NCI-H1048 (cell line): ENCODE measurements around the gene HTR4.

Source experiments
- DNase-seq: peaks from one replicate; lab custom pipeline; 2025; lab: John Stamatoyannopoulos, UW

HTR4 gene

DNA sequence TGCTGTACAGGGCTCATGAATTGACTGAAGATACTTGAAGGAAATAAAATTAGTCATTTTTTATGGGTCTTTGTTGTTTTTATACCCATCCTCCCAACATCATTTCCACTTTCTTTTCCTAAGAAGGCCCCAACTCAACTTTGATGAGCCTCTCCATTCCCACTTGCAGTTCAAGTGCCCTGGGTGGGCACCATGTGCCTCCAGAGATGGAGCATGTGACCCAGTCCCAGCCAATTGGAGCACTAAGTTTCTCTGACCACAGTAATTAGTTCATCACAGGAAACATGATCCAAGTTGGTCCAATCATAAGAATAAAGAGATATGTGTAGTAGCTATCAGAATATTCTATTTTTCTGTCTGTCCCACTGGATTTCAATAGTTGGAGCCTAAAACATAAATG lies 46.9 kb downstream of the HTR4 start:
- DNase-seq: no peak

- no peak for DNase-seq
Observed at GRCh38 chr5:148606296-148606695, 48.0 kb downstream of the HTR4 start.

- no peak for DNase-seq
Observed at GRCh38 chr5:148599187-148599586, 55.1 kb downstream of the HTR4 start.

DNA sequence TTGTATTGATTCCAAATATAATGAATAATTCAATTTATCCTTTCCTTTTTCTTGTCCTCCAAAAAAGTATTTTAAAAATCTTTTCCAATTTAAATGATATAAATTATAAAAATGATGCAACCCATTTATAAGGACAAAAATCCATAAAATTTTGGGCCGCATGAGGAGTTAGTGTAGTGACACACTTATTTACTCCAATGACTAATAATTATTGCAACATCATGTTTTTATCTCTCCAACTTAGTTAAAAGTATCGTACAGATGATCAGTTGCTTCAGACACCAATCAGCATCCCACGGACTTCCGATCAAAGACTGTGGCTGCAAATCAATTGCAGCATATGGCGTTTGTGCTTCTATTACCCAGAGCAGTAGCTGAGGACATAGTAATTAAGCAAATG lies 58.6 kb downstream of the HTR4 start:
- no peak for DNase-seq

- no peak for DNase-seq
Observed at GRCh38 chr5:148586796-148587195, 67.5 kb downstream of the HTR4 start.

DNA sequence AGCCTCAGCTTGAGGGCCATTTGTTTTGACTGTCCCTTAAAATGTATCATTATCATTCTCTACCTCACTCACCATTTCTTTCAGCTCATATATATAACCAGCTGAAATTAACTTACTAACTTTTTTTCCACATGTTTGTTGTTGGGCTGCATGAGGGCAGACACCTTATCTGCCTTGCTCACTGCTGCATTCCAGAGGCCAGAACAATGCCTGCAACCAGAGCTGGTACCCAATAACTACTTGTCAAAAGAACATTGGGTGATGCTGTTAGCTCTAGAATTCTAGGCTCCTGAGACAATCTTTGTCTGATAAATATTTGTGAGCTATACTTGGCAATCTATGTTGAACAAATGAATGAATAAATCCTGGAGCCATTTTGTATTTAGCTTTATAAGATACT lies 68.3 kb downstream of the HTR4 start:
- no peak for DNase-seq

DNA sequence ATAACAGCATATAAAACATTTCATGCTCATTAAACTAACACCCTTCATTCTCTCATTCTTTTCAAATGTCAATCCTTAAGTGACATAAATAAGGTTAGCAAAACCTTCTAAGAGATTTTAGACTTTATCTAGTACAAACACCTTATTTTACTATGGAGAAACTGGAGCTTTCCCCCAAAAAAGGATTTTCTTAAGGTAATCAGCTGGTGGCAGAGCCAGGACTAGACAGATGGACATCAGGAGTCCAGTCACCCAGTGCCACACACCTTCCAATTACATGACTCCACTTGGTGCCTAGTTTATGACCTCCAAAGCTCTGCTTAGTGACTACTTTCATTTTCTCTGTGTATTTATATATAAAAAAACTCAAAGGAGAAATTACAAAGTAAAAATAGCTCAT lies 70.2 kb downstream of the HTR4 start:
- no peak for DNase-seq

DNA sequence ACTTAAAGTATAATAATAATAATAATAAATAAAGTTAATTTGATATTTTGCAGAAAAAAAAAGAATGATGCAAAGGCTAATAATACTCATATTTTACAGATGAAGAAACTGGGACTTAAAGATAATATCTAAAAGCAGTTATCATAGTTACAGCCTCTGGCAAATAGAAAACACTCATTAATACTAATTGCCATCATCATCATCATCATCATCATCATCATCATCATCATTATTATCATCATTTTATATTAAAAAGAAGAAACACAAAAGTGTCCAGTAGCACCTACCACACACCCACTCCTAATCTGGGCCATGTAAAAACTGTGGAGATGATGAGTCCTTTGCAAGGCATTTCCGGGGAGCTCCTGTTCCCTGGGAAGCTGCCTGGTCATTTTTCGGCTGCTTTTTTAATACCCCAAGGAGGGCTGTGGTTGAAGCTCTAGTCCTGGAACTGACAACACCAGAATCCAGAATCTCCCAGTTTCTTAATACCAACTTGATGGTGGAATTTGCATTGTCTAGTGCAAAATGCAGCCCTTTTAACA lies 70.8 kb downstream of the HTR4 start:
- no peak for DNase-seq

GRCh38 chr5:148574167-148574566 lies 80.2 kb downstream of the HTR4 start:
- no peak for DNase-seq

DNA sequence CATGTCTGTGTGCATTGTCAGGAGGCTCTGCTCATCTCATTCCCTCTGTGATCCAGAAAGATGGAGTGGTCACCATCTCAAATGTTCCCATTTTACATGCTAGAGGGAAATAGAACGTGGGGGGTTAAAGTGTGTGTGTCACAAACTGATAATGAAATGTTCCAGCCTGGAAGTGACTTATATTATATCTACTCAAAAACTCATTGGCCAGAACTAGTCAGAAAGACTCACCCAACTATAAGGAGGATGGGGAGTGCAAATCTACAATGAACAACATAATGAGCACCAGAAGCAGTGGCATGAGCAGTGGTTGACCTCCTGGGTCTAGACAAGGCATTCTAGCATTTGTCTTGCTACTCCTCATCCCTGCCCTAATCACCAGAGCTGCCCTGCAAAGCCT lies 81.0 kb downstream of the HTR4 start:
- DNase-seq: no peak

DNA sequence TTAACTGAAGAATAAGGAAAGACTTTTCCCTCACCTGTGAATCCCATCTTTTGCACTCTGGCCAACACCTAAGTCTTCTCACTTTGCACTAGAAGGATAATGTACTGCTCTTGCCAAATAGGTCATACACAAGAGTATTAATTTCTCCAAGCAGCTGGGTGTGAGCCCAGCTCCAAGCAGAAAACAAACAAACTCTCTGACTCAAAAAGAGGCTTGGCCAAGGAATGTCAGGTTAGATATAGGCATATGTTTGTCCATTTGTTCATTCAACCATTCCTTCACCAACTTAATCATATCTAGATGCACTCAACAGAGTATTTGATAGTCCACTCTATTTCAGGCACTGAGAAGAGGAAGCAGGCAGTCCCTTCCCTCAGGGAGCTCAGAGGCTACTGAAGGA lies 84.4 kb downstream of the HTR4 start:
- DNase-seq: no peak

DNA sequence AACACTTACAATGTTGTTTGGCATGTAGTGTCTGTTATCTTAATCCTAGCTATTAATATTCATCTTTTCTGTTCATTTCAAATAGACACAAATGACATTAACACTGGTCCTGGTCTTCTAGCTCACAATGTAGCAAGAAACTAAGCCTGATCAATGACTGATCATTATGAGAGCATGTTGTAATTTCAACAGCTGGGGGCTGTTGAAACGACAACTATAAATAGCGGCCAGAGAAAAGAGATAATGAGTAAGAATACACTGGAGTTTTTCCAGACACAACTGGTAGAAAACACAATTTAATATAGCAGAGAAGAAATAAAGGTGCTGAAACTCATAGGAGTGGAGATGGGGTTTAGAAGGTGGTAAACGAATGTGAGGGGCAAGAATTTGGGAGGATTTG lies 89.2 kb downstream of the HTR4 start:
- DNase-seq: no peak

DNA sequence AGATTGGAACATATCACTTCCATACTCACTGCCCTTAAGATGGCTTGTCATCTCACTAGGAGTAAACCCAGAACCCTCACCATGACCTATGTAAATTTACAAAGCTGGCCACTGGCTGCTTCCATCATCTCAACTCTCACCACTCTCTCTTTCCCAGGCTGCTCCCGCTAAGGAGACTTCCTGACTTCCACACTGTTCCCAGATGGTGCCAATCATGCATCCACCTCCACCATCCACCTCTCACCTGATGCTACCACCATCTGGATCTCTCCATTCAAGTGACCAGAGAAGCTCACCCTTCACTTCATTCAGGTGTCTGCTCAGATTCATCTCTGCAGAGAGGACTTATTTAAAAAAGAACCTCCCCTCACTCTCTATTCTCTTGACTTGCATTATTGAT lies 91.3 kb downstream of the HTR4 start:
- no peak for DNase-seq

DNA sequence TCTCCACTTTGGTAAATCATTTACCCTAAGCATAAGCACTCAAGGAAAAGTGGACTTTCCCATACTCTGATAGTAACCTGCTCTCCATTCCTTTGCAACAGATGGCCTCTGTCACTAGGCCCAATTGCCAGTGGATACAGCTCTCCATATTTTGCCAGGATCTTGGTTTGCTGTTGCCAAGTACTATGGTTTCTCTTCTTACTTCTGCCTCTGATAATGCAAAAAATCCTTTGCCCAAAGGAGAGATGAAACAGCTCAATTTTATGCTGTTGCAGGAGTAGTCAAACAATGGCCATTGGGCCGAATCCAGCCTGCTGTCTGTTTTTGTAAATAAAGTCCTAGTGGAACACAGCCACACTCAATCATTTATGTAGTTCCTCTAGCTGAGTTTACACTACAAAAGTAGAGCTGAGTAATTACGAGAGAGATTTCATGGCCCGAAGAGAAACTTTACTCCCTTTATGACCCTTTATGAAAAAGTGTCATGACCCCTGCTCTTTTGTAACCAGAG lies 92.5 kb downstream of the HTR4 start:
- DNase-seq: no peak

- DNase-seq: no peak
Observed at GRCh38 chr5:148559461-148559860, 94.9 kb downstream of the HTR4 start.

DNA sequence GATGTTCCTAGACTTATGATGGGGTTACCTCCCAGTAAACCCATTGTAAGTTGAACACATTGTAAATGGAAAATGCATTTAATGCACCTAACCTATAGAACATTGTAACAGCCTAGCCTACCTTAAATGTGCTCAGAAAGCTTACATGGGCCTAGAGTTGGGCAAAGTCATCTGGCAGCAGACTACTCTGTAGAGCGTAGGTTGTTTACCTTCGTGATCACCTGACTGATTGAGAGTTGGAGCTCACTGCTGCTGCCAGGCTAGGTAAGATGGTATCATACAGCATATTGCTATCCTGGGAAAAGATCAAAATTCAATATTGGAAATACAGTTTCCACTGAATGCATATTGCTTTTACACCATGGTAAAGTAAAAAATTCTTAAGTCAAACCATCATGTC lies 95.4 kb downstream of the HTR4 start:
- no peak for DNase-seq

DNA sequence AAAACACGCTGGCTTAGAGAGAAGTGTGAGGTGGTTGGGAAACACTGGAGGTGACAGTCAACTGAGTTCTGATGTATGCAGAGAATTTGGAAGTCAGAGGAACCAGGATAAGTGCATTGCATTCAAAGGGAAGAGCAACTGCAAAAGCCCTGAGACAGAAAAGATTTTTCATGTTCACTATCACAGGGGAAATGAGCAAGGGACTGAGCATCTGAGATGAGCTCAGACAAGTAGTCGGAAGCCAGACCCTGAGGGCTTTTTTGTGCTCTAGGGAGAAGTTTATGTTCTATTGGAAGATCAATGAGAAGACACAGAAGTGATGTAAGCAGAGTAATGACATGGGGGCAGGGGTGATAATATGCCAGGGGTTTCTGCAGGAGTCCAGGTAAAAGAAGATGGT lies 97.5 kb downstream of the HTR4 start:
- no peak for DNase-seq

GRCh38 chr5:148554621-148555020 lies 99.7 kb downstream of the HTR4 start:
- DNase-seq: no peak

- DNase-seq: no peak
Observed at GRCh38 chr5:148543727-148544126, 110.6 kb downstream of the HTR4 start.

- no peak for DNase-seq
Observed at GRCh38 chr5:148542812-148543211, 111.5 kb downstream of the HTR4 start.

DNA sequence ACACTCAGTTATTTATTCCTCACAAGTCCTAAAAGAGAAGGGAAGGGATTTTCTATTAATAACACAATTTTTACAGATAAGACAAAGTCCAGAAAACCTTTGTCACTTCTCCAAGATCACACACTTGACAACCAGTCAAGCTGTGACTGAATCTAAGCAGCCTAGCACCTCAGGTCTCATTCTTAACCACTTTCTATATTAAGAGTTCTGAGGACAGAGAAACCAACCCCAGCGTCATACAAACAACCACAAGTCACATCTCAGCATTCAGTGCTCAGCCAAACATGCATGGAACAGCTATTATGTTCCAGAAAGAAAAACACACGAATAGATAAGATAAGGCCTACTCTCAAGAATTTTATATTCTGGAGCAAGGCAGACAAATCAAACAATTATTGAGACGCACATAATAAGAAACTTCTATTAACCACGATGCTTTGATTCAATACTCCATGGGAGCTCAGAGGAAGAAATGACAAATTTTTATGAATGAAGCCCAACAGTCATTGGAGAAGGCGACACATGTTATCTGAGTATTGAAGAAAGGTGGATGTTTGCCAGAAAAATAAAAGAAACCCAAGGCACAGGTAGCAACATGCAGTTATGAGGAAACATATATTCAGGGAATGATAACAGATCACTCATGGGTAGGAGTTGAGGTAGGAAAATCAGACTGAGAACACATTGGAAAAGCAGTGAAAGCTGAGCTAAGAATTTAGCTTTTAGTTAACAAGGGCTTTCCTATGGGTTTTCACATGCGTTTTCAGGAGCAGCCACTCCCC lies 113.1 kb downstream of the HTR4 start:
- DNase-seq: no peak

DNA sequence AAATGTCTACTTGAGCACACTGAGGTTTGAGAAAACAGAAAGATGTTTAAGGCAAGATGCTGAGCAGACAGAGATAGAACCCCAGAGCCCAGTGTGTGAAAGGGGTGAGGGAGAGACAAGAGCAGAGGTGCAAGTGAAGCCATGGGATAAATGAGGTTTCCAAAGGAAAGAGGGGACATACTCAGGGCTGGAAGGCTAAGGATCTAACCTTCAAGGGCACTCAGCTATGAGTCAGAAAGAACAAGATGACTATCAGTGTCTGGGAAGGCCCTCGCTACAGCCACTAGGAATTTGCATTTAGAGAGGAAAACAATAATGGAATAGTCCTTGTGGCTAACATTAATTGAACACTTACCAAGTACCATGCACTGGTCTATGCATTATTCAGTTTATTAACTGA lies 113.7 kb downstream of the HTR4 start:
- no peak for DNase-seq

DNA sequence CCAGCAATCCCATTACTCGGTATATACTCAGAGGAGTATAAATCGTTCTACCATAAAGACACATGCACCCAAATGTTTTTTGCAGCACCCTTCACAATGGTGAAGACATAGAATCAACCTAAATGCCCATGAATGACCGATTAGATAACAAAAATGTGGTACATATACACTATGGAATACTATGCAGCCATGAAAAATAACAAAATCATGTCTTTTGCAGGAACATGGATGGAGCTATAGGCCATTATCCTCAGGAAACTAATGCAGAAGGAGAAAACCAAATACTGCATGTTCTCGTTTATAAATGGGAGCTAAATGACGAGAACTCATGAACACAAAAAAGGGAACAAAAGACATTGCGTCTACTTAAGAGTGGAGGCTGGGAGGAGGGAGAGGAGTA lies 114.5 kb downstream of the HTR4 start:
- DNase-seq: no peak

GRCh38 chr5:148535190-148535589 lies 119.1 kb downstream of the HTR4 start:
- DNase-seq: no peak
